GM21390 (cell line): ENCODE measurements around the gene DENND5B.
"Not testable (repeated sequence)": the region's sequence is repeated elsewhere in the genome, so short reads cannot be mapped to it uniquely, and the experiment has no call there.

Experiments
- ATAC-seq: cut with Tn5 transposase; IDR thresholded peaks from one replicate; pipeline ENCODE4 v1.9.1; 2021; ENCODE audit not compliant: unreplicated experiment

Gene DENND5B

DNA sequence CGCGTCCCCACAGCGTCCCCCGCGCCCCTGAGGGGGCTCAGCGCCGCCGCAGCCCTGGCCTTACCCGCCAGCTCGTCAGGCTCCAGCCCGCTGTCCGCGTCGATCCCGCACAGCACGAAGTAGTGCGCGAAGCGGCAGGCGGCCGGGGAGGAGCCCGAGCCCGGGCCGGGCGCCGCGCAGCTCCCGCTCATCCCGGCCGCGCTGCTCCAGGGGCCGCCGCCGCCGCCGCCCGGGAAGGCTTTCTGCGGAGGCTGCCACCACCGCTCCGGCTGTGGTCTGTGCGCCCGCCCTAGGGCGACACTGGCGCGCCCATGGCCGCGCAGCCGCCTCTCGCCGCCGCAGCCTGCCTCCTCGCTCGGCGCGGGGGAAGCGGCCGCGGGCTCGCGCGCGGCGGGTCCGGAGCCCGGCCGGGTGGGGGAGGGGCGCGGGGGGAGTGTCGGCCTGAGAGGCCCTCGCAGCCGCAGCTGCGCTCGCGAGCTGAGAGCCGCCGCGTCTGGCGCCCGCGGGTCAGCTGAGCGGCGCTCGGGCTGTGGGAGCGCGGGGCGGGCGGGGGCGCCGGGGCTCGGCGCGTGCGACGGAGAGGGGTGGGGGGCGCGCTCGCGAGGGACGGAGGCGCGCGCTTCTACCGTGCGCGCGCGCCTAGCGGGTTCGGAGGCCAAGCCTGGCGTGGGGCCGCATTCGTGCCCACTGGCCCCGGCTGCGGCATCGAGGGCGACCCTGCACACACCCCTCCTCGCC is at the start of gene DENND5B:
Gene DENND5B (minus strand): TSS at position 495 of the 738 bp plus-strand sequence. CDS start 304 bp downstream, at position 191.
- ATAC-seq, result peak; percentile 49

GRCh38 chr12:31634620-31635019 is 43.7 kb upstream of the DENND5B start:
- ATAC-seq, result no peak

GRCh38 chr12:31633464-31633863 is 42.5 kb upstream of the DENND5B start:
- no peak for ATAC-seq

- no peak for ATAC-seq
These were observed 40.9 kb upstream of the DENND5B start for GRCh38 chr12:31631809-31632208.

GRCh38 chr12:31631023-31631724 is 40.2 kb upstream of the DENND5B start:
- no peak for ATAC-seq

GRCh38 chr12:31629756-31630732 is 39.1 kb upstream of the DENND5B start:
- no peak for ATAC-seq

GRCh38 chr12:31627456-31628054 is 36.6 kb upstream of the DENND5B start:
- ATAC-seq, result no peak

- no peak for ATAC-seq
These were observed 35.5 kb upstream of the DENND5B start for GRCh38 chr12:31626270-31626995.

DNA sequence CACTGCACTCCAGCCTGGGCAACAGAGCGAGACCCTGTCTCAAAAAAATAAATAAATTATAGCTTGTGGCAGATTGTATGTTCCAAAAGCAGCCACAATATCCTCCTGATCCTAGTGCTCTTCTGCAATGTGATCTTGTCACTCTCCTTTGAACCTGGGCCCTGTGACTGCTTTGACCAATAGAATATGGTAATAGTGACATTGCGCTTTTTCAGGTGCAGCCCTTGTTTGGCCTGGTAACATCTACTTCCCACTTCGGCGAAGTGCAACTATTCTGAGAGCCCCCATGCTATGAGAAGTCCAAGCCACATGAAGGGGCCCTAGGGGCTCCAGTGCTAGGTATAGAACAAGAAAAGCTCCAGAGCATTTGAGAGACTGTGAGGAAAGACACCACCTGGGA is 31.1 kb upstream of the DENND5B start:
- ATAC-seq, result no peak

- ATAC-seq, result no peak
These were observed 29.4 kb upstream of the DENND5B start for GRCh38 chr12:31620311-31620710.

DNA sequence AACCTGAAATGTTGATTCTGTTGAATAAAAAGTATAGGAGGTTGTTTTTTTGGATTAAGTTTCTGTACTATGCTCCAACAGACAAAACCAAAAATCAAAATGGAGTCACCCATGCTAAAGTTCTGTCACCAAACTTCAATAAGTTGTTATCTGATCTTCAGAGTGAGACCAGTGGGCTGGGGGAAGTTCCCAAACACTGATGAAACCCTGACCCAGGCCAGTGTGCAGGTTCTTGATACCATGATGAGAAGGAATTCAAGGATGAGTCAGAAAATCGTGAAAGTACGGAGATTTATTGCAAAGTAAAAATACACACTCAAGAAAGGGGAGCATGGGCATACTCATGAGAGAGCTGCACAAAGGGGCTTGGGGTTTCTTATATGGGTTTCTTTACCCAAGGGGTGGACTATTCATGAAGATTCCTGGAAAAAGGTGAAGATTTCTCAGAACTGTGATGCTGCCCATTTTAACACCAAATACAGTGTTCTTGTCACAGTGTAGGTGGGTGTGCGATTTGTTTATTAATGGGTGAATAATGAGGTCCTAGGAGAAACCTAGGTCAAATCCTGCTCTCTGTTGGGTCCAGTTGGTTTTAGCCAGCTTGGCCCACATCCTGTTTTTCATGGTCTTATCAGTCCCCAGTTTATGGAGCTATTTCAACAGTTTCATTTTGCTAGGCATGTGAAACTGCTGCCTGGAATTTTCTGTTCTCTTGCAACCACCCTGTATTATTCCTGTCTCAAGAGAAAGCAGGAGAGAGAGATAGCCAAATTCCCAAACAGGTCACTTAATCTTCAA is 27.5 kb upstream of the DENND5B start:
- no peak for ATAC-seq

GRCh38 chr12:31612819-31613218 is 21.9 kb upstream of the DENND5B start:
- no peak for ATAC-seq

DNA sequence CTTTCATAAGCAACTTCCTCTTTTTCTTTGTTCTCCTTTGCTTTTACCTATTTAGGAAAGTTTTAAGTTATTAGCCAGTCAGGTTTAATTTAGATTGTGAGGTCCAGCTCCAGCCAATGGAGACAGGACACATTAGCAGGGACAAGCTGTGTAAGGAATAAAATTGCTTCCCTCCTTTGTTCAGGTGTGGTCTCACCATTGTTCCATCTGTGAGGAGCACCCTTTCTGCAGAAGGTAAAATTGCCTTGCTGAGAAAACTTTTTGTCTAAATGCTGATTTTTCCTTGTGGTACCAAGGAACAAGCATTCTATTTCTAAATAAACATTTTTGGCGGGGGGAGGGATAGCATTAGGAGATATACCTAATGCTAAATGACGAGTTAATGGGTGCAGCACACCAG is 17.4 kb upstream of the DENND5B start:
- not testable (repeated sequence) for ATAC-seq

- ATAC-seq, result no peak
These were observed 14.6 kb upstream of the DENND5B start for GRCh38 chr12:31605531-31605930.

DNA sequence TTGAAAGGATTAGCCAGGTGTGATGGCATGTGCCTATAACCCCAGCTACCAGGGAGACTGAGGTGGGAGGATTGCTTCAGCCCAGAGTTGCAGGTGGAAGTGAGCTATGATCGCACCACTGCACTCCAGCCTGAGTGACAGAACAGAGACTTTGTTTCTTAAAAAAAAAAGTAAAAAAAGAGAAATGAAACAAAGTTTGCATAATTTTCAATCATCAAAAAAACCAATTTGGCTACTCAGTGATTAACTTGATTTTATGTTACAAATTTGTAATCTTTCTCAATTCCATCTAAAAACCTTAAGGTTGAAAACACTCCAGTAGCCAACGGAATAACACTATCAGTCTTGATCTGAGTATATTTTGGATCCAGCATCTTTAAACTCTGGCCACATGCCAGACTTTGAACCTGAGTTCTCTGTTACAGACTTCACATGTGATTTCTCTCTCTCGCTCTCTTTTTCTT is 12.6 kb upstream of the DENND5B start:
- ATAC-seq, result peak; percentile 95

GRCh38 chr12:31600750-31601149 is 9.8 kb upstream of the DENND5B start:
- no peak for ATAC-seq

DNA sequence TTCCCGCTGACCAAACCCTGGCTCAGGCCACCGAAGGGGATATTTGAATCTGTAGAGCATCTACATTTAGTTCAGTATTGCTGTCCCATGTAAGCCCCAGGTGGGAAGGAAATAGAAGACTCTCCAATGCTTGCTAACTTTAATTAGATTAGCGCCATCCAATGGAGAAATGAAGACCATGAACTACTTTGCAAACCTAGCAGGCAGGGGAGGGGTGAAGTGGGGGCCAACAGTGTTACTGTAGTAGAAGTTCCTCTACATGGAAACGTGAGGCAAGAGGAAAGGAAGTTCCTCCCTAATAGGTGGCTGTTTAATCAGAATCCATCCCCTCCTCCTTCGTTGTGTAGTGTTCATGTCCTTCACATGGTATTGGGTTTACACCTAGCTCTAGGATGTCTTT is 9.3 kb upstream of the DENND5B start:
- no peak for ATAC-seq

DNA sequence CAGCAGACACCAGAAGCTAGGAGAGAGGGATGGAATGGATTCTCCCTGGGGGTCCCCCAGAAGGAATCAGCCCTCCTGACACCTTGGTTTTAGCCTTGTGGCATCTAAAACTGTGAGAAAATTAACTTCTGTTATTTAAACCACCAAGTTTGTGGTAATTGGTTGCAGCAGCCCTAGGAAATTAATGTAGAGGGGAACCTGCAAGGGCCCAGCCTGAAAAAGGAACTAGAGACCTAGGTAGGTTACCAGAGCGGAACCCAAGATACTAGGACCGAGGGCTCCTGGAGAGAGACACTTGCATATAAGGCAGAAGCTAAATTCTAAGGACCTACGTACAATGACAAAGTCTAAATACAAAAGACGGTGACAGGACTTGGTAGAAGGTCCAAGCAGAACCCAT is 8.1 kb upstream of the DENND5B start:
- ATAC-seq, result peak; percentile 53

- ATAC-seq, result no peak
These were observed 6.1 kb upstream of the DENND5B start for GRCh38 chr12:31597066-31597465.
